ENCODE measurements around the gene UQCC5. TPM values are rescaled to one million over a fixed set of nuclear protein-coding genes. Genes with fewer than 3 reads are reported as not detected.
A peak's percentile ranks its signal among the peaks of the same experiment; 100 is the strongest.

The UQCC5 gene
- total RNA-seq = 1 to 10 TPM; 1.7 to 7.7 (median 4.1) TPM

GRCh38 chr3:52536369-52537164, at the start of gene UQCC5:
Gene UQCC5 (plus strand): TSS chr3:52536605. CDS start chr3:52536756, 151 bp downstream.
- Histone ChIP-seq H3K27me3 (no peaks in the 10 kb centered on the region), H3K4me1 (peaks cover 4 to 42% (median 20%) of the 10 kb centered on the region in 4 donors), H3K4me3 (peak within 1 kb of the TSS; percentile 60 to 73 (median 62)), H3K27ac (peak within 1 kb of the TSS; percentile 75 to 89 (median 84)), H3K36me3 (peaks cover 0 to 12% (median 0%) of the 10 kb centered on the region in 3 donors), H3K9me3 (no peaks in the 10 kb centered on the region)
- TF ChIP-seq POLR2A (IDR thresholded peaks at IDR 0.05) (peak; percentile 95 to 99), CTCF (IDR thresholded peaks at IDR 0.05) (no peak)
- DNase-seq = peak; percentile 97 to 99 (median 98)

- H3K27ac ChIP-seq = no peak overlapping the region
- H3K4me3 ChIP-seq = no peak overlapping the region
- H3K4me1 ChIP-seq = peaks cover 0 to 4% (median 0%) of the 10 kb centered on the region in 4 donors
- no peaks in the 10 kb centered on the region for H3K27me3 ChIP-seq
- peaks cover 0 to 79% (median 0%) of the 10 kb centered on the region in 3 donors for H3K36me3 ChIP-seq
- no peak for TF ChIP-seq POLR2A (IDR thresholded peaks at IDR 0.05)
- no peak for TF ChIP-seq CTCF (IDR thresholded peaks at IDR 0.05)
- no peak for DNase-seq
- H3K9me3 ChIP-seq = no peaks in the 10 kb centered on the region
Observed at GRCh38 chr3:52487050-52487787, 49.2 kb upstream of the UQCC5 start.

- peaks cover 0 to 4% (median 0%) of the 10 kb centered on the region in 4 donors for H3K4me1 ChIP-seq
Observed at GRCh38 chr3:52487788-52488691, 48.4 kb upstream of the UQCC5 start.

GRCh38 chr3:52488746-52489145, 47.7 kb upstream of the UQCC5 start:
- Histone ChIP-seq H3K4me1 (peaks cover 0 to 4% (median 0%) of the 10 kb centered on the region in 4 donors), H3K4me3 (no peak overlapping the region), H3K9me3 (no peaks in the 10 kb centered on the region), H3K36me3 (peaks cover 0 to 82% (median 0%) of the 10 kb centered on the region in 3 donors), H3K27me3 (no peaks in the 10 kb centered on the region), H3K27ac (no peak overlapping the region)
- DNase-seq = no peak
- TF ChIP-seq POLR2A (IDR thresholded peaks at IDR 0.05) (no peak), CTCF (IDR thresholded peaks at IDR 0.05) (no peak)

More at GRCh38 chr3:52487788-52488691, 48.4 kb upstream of the UQCC5 start:
- Histone ChIP-seq H3K27me3 (no peaks in the 10 kb centered on the region), H3K9me3 (no peaks in the 10 kb centered on the region), H3K36me3 (peaks cover 0 to 79% (median 0%) of the 10 kb centered on the region in 3 donors), H3K4me3 (no peak overlapping the region), H3K27ac (no peak overlapping the region)
- DNase-seq = no peak
- TF ChIP-seq CTCF (IDR thresholded peaks at IDR 0.05) (no peak), POLR2A (IDR thresholded peaks at IDR 0.05) (no peak)

- no peak overlapping the region for H3K4me3 ChIP-seq
- no peaks in the 10 kb centered on the region for H3K9me3 ChIP-seq
- no peak for TF ChIP-seq CTCF (IDR thresholded peaks at IDR 0.05)
- no peak for TF ChIP-seq POLR2A (IDR thresholded peaks at IDR 0.05)
- DNase-seq = no peak
- no peak overlapping the region for H3K27ac ChIP-seq
- H3K4me1 ChIP-seq = peaks cover 0 to 4% (median 0%) of the 10 kb centered on the region in 4 donors
- no peaks in the 10 kb centered on the region for H3K27me3 ChIP-seq
- peaks cover 0 to 81% (median 0%) of the 10 kb centered on the region in 3 donors for H3K36me3 ChIP-seq
Observed at GRCh38 chr3:52489453-52489852, 47.0 kb upstream of the UQCC5 start.

Measured in Peyer's patch (tissue), 4 donors.